ENCODE data around the gene HIBADH.

DNA sequence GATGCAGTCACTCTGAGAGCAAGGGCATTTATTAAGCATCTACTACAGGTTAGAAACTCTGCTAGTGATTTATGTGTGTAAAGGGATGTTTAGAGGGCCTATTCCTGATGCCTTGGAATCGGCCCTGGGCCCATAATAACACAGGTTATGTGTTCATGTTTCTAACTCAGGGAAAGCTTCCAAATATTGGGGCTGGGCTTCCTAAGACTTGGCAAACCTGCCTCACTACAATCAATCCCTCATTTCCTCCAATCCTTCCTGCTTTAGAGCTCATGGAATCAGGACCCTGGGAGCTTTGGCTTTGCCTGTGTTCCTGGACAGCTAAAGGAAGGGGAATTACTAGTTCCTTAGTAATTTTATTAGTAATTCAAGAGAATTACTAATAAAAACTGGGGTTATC is 148.8 kb downstream of the HIBADH start:
- TF ChIP-seq REST (tag by site-specific recombination; IDR thresholded peaks at IDR 0.05) (no peak), CTCF (tag by site-specific recombination; IDR thresholded peaks at IDR 0.05) (no peak), ZNF341 (tag by site-specific recombination; IDR thresholded peaks at IDR 0.05; ENCODE audit: low read depth) (no peak), ZNF16 (tag by site-specific recombination; IDR thresholded peaks at IDR 0.05; ENCODE audit: low read depth) (no peak), ZNF776 (tag by site-specific recombination; IDR thresholded peaks at IDR 0.05; ENCODE audit: borderline replicate concordance) (no peak), ZNF121 (tag by site-specific recombination; IDR thresholded peaks at IDR 0.05) (no peak), ZNF488 (tag by site-specific recombination; IDR thresholded peaks at IDR 0.05) (no peak), ZNF792 (tag by site-specific recombination; IDR thresholded peaks at IDR 0.05) (no peak), ZNF518A (tag by site-specific recombination; conservative IDR thresholded peaks at IDR 0.05; ENCODE audit: low read depth) (no peak), ZNF274 (IDR thresholded peaks at IDR 0.05; ENCODE audit: low read length) (no peak), ZNF274 (tag by site-specific recombination; IDR thresholded peaks at IDR 0.05; ENCODE audit: borderline replicate concordance) (no peak), OVOL3 (tag by site-specific recombination; IDR thresholded peaks at IDR 0.05) (no peak), YY1 (tag by site-specific recombination; IDR thresholded peaks at IDR 0.05) (no peak), ZNF473 (tag by site-specific recombination; IDR thresholded peaks at IDR 0.05) (no peak)

Data from HEK293 (cell line).